ENCODE data around the gene HSD17B14. TPM values are rescaled to one million over a fixed set of nuclear protein-coding genes. Genes with fewer than 3 reads are reported as not detected.

The HSD17B14 gene
- total and polyA plus RNA-seq, 2 of the 8 experiments (the other 6 are each of a cell fraction or from before 2014, with no cell fraction given): 8.4 to 25.5 TPM

DNA sequence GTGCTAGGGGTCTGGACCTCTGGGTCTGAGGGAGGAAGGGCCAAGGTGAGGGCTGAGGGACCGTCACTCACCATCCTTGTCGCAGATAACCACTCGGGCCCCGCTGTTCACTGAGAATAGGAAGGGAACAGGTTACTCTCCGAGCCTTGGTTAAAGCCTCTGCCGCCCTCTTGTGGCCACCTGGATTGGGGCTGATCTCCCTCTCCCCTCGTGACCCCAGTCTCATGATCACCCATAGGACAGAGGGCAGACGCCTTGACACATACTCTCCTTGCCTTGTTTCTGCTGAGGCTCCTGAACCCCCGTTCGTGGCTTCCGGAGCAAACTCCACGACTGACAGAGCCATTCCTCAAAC lies 580 bp downstream of the HSD17B14 start (continued):
- TF ChIP-seq, protein P1, sequence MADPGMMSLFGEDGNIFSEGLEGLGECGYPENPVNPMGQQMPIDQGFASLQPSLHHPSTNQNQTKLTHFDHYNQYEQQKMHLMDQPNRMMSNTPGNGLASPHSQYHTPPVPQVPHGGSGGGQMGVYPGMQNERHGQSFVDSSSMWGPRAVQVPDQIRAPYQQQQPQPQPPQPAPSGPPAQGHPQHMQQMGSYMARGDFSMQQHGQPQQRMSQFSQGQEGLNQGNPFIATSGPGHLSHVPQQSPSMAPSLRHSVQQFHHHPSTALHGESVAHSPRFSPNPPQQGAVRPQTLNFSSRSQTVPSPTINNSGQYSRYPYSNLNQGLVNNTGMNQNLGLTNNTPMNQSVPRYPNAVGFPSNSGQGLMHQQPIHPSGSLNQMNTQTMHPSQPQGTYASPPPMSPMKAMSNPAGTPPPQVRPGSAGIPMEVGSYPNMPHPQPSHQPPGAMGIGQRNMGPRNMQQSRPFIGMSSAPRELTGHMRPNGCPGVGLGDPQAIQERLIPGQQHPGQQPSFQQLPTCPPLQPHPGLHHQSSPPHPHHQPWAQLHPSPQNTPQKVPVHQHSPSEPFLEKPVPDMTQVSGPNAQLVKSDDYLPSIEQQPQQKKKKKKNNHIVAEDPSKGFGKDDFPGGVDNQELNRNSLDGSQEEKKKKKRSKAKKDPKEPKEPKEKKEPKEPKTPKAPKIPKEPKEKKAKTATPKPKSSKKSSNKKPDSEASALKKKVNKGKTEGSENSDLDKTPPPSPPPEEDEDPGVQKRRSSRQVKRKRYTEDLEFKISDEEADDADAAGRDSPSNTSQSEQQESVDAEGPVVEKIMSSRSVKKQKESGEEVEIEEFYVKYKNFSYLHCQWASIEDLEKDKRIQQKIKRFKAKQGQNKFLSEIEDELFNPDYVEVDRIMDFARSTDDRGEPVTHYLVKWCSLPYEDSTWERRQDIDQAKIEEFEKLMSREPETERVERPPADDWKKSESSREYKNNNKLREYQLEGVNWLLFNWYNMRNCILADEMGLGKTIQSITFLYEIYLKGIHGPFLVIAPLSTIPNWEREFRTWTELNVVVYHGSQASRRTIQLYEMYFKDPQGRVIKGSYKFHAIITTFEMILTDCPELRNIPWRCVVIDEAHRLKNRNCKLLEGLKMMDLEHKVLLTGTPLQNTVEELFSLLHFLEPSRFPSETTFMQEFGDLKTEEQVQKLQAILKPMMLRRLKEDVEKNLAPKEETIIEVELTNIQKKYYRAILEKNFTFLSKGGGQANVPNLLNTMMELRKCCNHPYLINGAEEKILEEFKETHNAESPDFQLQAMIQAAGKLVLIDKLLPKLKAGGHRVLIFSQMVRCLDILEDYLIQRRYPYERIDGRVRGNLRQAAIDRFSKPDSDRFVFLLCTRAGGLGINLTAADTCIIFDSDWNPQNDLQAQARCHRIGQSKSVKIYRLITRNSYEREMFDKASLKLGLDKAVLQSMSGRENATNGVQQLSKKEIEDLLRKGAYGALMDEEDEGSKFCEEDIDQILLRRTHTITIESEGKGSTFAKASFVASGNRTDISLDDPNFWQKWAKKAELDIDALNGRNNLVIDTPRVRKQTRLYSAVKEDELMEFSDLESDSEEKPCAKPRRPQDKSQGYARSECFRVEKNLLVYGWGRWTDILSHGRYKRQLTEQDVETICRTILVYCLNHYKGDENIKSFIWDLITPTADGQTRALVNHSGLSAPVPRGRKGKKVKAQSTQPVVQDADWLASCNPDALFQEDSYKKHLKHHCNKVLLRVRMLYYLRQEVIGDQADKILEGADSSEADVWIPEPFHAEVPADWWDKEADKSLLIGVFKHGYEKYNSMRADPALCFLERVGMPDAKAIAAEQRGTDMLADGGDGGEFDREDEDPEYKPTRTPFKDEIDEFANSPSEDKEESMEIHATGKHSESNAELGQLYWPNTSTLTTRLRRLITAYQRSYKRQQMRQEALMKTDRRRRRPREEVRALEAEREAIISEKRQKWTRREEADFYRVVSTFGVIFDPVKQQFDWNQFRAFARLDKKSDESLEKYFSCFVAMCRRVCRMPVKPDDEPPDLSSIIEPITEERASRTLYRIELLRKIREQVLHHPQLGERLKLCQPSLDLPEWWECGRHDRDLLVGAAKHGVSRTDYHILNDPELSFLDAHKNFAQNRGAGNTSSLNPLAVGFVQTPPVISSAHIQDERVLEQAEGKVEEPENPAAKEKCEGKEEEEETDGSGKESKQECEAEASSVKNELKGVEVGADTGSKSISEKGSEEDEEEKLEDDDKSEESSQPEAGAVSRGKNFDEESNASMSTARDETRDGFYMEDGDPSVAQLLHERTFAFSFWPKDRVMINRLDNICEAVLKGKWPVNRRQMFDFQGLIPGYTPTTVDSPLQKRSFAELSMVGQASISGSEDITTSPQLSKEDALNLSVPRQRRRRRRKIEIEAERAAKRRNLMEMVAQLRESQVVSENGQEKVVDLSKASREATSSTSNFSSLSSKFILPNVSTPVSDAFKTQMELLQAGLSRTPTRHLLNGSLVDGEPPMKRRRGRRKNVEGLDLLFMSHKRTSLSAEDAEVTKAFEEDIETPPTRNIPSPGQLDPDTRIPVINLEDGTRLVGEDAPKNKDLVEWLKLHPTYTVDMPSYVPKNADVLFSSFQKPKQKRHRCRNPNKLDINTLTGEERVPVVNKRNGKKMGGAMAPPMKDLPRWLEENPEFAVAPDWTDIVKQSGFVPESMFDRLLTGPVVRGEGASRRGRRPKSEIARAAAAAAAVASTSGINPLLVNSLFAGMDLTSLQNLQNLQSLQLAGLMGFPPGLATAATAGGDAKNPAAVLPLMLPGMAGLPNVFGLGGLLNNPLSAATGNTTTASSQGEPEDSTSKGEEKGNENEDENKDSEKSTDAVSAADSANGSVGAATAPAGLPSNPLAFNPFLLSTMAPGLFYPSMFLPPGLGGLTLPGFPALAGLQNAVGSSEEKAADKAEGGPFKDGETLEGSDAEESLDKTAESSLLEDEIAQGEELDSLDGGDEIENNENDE (IDR thresholded peaks at IDR 0.05; ENCODE audit: insufficient replicate concordance, low read length): no peak
- no peak for TF ChIP-seq SP2 (IDR thresholded peaks at IDR 0.05; ENCODE audit: low read length)
- no peak for TF ChIP-seq RFX5 (IDR thresholded peaks at IDR 0.05; ENCODE audit: borderline replicate concordance, low read depth, low read length)
- TF ChIP-seq CREB1 (IDR thresholded peaks at IDR 0.05): no peak
- no peak for TF ChIP-seq SIRT6 (IDR thresholded peaks at IDR 0.05; ENCODE audit: low read length)
- TF ChIP-seq GABPA (IDR thresholded peaks at IDR 0.05; ENCODE audit: borderline replicate concordance, insufficient read depth, low read length): no peak
- TF ChIP-seq, protein P2, sequence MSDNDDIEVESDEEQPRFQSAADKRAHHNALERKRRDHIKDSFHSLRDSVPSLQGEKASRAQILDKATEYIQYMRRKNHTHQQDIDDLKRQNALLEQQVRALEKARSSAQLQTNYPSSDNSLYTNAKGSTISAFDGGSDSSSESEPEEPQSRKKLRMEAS (IDR thresholded peaks at IDR 0.05): peak; percentile 46
- no peak for TF ChIP-seq POLR2AphosphoS5 (IDR thresholded peaks at IDR 0.05; ENCODE audit: low read depth, low read length)
- TF ChIP-seq SIX5 (IDR thresholded peaks at IDR 0.05; ENCODE audit: low read depth, low read length): no peak
- TF ChIP-seq HDAC2 (IDR thresholded peaks at IDR 0.05; ENCODE audit: borderline replicate concordance in 1 of 2, low read depth in 2 of 2, low read length in 2 of 2): 0 out of 4 replicates have a peak, but pooled peaks of 1 of the 2 experiments have one; percentile 29
- TF ChIP-seq SIN3A (conservative IDR thresholded peaks at IDR 0.05 in 1 of 2, IDR thresholded peaks at IDR 0.05 in 1 of 2; ENCODE audit: low read depth in 1 of 2, low read length in 2 of 2): peak; percentile 29 to 62; a peak in 1 of 4 replicates
- no peak for TF ChIP-seq SRF (IDR thresholded peaks at IDR 0.05; ENCODE audit: low read depth, low read length)

All from H1 (cell line).